GM13977 (cell line): Measurements from ENCODE around the gene RAB26.

Source experiments
- DNase-seq: peaks from one replicate; pipeline ENCODE4 v3.0.0; 2012; ENCODE audit warnings: low spot score
- in situ Hi-C: fragments of 300-500 bp; cut with MboI; formaldehyde crosslinking; loops from one replicate; pipeline ENCODE4 v1.12.0; 2022; ENCODE audit warnings: low sequenced_read_pairs, low pct_unique_long_range_greater_than_20kb, mixed read lengths, inconsistent platforms; ENCODE audit not compliant: unreplicated experiment
- TF ChIP-seq, protein P1 (sequence below): IDR thresholded peaks from 2 replicates; pipeline ENCODE4 v1.5.1; 2012; ENCODE audit warnings: mild to moderate bottlenecking, control low read depth; ENCODE audit not compliant: insufficient read depth; ENCODE audit errors: extremely low read depth, missing control alignments

The RAB26 gene

DNA sequence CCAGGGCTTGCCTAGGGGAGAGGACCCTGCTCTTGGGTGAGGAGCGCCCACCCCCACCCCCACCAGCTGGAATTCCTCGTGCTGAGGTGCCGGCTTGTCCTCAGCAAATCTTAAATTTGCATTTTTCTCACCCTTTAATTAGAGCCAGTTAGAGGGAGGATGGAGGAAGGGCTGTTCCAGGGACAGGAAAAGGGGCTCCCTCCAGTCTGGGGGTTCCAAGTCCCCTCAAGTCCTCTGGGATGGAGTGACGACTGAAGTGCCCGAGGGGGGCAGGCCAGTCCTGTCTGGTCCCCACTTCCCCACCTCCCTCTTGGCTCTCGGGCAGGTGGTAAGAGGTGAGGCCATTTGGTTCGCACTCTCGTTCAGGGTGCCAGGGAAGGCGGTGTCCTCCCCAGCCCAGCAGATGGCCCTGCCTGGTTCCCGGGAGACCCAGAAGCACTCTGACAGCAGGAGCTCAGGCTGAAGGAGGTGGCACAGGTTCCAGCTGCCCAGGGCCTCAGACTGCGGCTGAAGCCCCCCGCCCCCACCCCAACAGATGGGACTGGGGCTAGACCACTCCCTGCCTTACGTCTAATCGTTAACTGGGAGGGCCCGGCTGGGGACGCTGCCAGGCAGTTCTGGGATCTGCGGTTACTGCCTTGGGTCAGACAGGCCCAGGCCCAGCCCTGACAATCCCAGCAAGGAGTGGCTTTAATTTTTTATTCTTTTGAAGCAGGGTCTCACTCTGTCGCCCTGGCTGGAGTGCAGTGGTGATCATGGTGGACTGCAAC is 2.2 kb downstream of the RAB26 start:
- DNase-seq, result no peak
- in situ Hi-C loops, result no loop called here
- TF ChIP-seq, protein P1, sequence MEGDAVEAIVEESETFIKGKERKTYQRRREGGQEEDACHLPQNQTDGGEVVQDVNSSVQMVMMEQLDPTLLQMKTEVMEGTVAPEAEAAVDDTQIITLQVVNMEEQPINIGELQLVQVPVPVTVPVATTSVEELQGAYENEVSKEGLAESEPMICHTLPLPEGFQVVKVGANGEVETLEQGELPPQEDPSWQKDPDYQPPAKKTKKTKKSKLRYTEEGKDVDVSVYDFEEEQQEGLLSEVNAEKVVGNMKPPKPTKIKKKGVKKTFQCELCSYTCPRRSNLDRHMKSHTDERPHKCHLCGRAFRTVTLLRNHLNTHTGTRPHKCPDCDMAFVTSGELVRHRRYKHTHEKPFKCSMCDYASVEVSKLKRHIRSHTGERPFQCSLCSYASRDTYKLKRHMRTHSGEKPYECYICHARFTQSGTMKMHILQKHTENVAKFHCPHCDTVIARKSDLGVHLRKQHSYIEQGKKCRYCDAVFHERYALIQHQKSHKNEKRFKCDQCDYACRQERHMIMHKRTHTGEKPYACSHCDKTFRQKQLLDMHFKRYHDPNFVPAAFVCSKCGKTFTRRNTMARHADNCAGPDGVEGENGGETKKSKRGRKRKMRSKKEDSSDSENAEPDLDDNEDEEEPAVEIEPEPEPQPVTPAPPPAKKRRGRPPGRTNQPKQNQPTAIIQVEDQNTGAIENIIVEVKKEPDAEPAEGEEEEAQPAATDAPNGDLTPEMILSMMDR, result no peak

DNA sequence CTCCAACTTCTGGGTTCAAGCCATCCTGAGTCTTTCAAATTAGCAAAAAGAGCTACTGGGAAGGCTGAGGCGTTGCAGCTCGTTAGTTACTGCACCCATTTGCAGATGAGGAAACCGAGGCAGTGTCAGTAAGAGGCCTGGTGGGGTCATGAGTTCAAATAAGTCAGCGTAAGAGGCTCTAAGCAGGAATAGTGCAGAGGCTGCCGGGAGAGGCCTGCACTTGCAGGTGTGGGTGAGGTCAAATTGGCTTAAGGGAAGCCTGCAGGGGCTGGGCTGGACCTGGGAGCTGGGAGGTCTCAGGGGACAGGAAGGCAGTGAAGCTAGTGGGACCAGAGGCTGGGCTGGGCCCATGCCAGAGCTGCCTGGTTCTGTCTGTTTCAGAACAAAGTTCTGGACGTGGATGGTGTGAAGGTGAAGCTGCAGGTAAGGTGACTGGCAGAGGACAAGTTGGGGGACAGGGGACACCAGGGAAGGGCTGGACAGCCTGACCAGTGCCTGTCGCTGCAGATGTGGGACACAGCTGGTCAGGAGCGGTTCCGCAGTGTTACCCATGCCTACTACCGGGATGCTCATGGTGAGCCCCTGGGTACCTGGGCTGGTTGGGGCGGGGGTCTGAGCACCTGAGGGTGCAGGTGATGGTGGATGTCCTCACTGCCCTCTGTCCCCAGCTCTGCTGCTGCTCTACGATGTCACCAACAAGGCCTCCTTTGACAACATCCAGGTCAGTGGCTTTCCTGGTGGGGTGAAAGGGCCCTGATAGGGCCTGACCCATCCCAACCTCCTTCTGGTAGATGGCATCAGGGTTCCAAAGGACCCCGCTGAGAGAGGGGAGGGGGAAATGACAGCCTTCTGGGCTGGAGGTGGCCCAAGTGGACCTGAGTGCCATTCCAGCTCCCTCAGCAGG is 3.0 kb downstream of the RAB26 start:
- TF ChIP-seq, protein P1, result no peak
- DNase-seq, result no peak
- in situ Hi-C loops, result no loop called here

DNA sequence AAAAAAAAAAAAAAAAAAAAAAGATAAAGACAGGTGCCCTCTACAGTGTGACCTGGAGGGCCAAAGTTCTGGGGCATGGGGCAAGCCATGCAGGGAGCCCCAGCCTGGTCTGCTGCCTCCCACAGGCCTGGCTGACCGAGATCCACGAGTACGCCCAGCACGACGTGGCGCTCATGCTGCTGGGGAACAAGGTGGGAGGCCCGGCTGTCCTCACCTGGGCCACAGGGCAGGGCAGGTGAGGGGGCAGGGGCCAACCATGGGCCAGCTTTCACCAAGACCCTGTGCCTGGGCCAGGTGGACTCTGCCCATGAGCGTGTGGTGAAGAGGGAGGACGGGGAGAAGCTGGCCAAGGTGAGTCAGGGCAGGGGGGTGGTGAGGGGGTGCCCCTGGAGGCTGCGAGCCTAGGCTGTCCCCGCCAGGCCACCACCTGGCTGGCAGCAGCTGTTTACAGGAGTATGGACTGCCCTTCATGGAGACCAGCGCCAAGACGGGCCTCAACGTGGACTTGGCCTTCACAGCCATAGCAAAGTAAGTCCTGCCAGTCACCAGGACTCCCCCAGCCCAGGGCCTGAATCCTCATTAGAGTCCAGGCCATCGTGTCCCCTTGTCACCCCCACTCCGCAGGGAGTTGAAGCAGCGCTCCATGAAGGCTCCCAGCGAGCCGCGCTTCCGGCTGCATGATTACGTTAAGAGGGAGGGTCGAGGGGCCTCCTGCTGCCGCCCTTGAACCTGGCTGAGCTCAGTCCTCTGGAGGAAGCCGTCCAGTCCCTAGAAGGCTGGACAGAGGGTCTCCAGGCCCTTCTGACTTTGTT is 4.5 kb downstream of the RAB26 start:
- TF ChIP-seq, protein P1, result peak; percentile 26
- in situ Hi-C loops, result no loop called here
- DNase-seq, result no peak

DNA sequence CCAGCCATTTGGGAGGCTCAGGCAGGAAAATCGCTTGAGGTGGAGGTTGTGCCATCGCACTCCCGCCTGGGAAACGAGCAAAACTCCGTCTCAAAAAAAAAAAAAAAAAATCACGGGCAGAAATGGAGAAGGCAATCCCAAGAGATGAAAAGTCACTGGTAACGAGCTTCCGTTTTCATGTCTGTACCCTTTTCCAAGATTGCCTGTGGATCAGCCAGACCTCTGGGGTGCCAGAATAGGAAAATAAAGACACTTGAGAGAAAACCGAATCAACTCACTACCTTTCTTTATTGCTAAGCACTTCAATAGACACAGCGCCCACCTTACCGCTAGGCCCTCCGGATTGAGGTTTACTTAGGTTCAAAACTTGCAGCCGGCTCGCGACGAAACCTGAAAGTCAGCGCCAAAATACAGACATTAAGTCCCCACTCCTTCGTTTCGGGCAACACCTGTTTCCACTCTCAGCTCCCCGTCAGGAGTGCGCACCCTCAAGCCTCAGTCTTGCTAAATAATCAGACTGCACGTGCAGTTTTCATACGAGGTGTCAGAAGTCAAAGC is 6.2 kb downstream of the RAB26 start:
- TF ChIP-seq, protein P1, result no peak
- DNase-seq, result no peak
- in situ Hi-C loops, result no loop called here

DNA sequence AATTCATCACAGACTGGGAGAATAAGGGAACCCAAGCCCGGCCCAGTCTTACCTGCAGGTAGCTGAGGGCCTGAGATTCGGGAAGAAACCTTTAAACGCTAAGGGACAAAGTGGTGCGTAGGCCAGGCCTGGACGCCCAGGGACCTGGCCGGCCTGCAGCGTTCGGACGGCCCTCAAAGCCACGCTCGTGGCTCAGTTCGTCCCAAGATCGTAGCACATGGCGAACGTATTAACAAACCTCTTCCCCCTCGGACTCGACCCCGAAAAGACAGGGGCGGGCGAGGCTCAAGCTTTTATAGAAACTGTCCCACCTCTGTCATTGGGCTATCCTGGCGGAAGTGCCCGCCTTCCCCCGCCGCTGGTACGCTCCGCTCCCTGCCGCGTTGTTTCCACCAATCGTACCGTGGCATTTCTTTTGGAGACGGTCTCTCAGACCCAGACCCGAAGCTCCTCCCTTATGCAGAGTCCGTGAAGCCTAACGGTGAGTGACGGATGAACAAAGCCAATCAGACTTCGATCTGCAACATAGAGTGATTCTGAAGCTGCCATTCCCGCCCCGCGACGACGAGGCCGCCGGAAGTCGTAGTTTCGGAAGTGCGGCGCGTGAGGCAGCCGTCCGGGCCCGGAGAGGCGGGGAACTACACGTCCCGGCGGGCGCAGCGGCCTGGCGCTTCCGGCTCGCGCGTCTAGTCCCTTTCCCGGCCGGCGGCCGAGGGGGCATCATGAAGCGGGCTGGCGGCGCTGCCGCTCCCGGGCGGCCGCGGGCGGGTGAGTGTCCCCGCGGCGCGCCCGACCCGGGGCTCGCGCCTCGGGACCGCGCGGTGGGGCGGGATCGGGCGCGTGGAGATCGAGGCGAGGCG is 6.9 kb downstream of the RAB26 start, which contains the start of gene TRAF7:
TRAF7 (plus strand) TSS at position 692 of the 860 bp plus-strand sequence. CDS start 8,139 bp downstream, outside the sequence.
- DNase-seq, result peak; percentile 100
- TF ChIP-seq, protein P1, result no peak
- in situ Hi-C loops, result no loop called here
